HepG2 (cell line): Measurements from ENCODE around the gene RARS1. TPM values are rescaled to one million over a fixed set of nuclear protein-coding genes. Genes with fewer than 3 reads are reported as not detected.

Source experiments
- ATAC-seq: fragments of 200-7000 bp; cut with Tn5 transposase; 3 replicates; pipeline ENCODE4 v1.9.1; 2020; ENCODE audit warnings: mild to moderate bottlenecking, moderate library complexity
- BruUV-seq: library from RNA; stranded (reverse); fragments of 400-500 nt; replicated peaks from 2 replicates; lab custom pipeline; 2021; lab: Mats Ljungman, UMichigan
- CTCF ChIA-PET: fragments of 300-600 bp; formaldehyde crosslinking; extraction: SDS; loops from one replicate; lab custom pipeline; 2021; ENCODE audit warnings: low total read pairs, inconsistent platforms, low intra/inter-chr PET ratio; lab: Yijun Ruan, JAX
- POLR2A ChIA-PET: fragments of 350-600 bp; sonication (Branson Sonifier 250); formaldehyde crosslinking; loops from one replicate; lab custom pipeline; 2020; ENCODE audit warnings: antibody characterized with exemption, inconsistent platforms; lab: Yijun Ruan, JAX
- DNase-seq: peaks from one replicate; pipeline ENCODE4 v3.0.0-alpha.2; 2015; ENCODE audit warnings: low spot score
- FAIRE-seq: peaks from 3 replicates; lab custom pipeline; 2011; peaks lifted over from hg19 to GRCh38; lab: Jason Lieb, UNC
- H2AFZ ChIP-seq: one replicate; pipeline ENCODE4 v1.6.1; 2011; ENCODE audit warnings: low read length, inconsistent platforms
- H3K27ac ChIP-seq: fragments of 300-600 bp; 3 replicates; pipeline ENCODE4 v1.8.0; 2011; ENCODE audit warnings: mixed run types, mild to moderate bottlenecking, mixed read lengths, low read length, inconsistent platforms; ENCODE audit not compliant: insufficient read depth; ENCODE audit errors: extremely low read length
- H3K27me3 ChIP-seq, 2 experiments: fragments of 200-600 bp in 1 of 2; 2 replicates in 1 of 2; 3 replicates in 1 of 2; pipeline versions ENCODE4 v1.6.0 to v1.8.0; 2011; ENCODE audit warnings: low read length in 2 of 2, mild to moderate bottlenecking in 2 of 2, moderate library complexity in 2 of 2, inconsistent platforms in 1 of 2; ENCODE audit not compliant: insufficient read depth in 2 of 2, control insufficient read depth in 1 of 2
- H3K36me3 ChIP-seq, 2 experiments: fragments of 200-600 bp in 1 of 2; replicated peaks in 1 of 2; 2 replicates in 1 of 2; 3 replicates in 1 of 2; pipeline versions ENCODE4 v1.5.1 to v1.8.0; 2011; ENCODE audit warnings: low read length in 2 of 2, inconsistent platforms in 1 of 2; ENCODE audit not compliant: insufficient read depth in 2 of 2, control insufficient read depth in 1 of 2
- H3K4me1 ChIP-seq: 2 replicates; pipeline ENCODE4 v1.5.1; 2012; ENCODE audit warnings: low read length, inconsistent platforms; ENCODE audit not compliant: insufficient read depth
- H3K4me2 ChIP-seq: 2 replicates; pipeline ENCODE4 v1.6.0; 2011; ENCODE audit warnings: low read depth, low read length, inconsistent platforms
- H3K4me3 ChIP-seq, 3 experiments: fragments of 200-600 bp in 1 of 3; sonication (generic), shearing (Covaris generic) in 1 of 3; replicated peaks in 1 of 3; 2 replicates each; pipeline ENCODE4 v1.5.1; 2011 to 2016; ENCODE audit warnings: low read length in 3 of 3, inconsistent platforms in 2 of 3, low read depth in 2 of 3, mild to moderate bottlenecking in 2 of 3, control low read depth in 1 of 3, mixed read lengths in 1 of 3; ENCODE audit not compliant: insufficient read depth in 1 of 3
- H3K79me2 ChIP-seq: one replicate; pipeline ENCODE4 v1.6.1; 2011; ENCODE audit warnings: low read length, inconsistent platforms; ENCODE audit not compliant: insufficient read depth
- H3K9ac ChIP-seq: 2 replicates; pipeline ENCODE4 v1.6.0; 2011; ENCODE audit warnings: mild to moderate bottlenecking, low read depth, low read length, inconsistent platforms; ENCODE audit not compliant: insufficient read depth
- H3K9me3 ChIP-seq: 2 replicates; pipeline ENCODE4 v1.5.1; 2012; ENCODE audit warnings: mild to moderate bottlenecking, low read length
- H4K20me1 ChIP-seq: 2 replicates; pipeline ENCODE4 v1.6.0; 2011; ENCODE audit warnings: inconsistent platforms, mild to moderate bottlenecking, low read length, moderate library complexity; ENCODE audit not compliant: insufficient read depth
- ARNT2 ChIP-seq: sonication (generic); formaldehyde crosslinking; IDR thresholded peaks from 2 replicates; pipeline ENCODE4 v1.8.0; 2022; ENCODE audit warnings: mild to moderate bottlenecking, low read depth, missing genetic modification reagents, moderate library complexity
- ATAD3A ChIP-seq: sonication (generic); formaldehyde crosslinking; IDR thresholded peaks from 2 replicates; pipeline ENCODE4 v1.4.0; 2020; ENCODE audit warnings: missing genetic modification reagents
- ESRRA ChIP-seq: sonication (generic); formaldehyde crosslinking; IDR thresholded peaks from 2 replicates; pipeline ENCODE4 v1.5.1; 2020; ENCODE audit warnings: mild to moderate bottlenecking, low read depth, missing genetic modification reagents
- HNF1A ChIP-seq, 2 experiments: sonication (generic) in 1 of 2; formaldehyde crosslinking in 1 of 2; IDR thresholded peaks; 2 replicates each; pipeline versions ENCODE4 v1.4.0 to v1.6.1; 2016 to 2020; ENCODE audit warnings: borderline replicate concordance in 1 of 2, low read depth in 1 of 2, mild to moderate bottlenecking in 1 of 2, missing genetic modification reagents in 1 of 2
- HOXA7 ChIP-seq: sonication (generic); formaldehyde crosslinking; IDR thresholded peaks from 2 replicates; pipeline ENCODE4 v1.8.1; 2022; ENCODE audit warnings: mild to moderate bottlenecking, missing genetic modification reagents, moderate library complexity
- IKZF4 ChIP-seq: sonication (generic); formaldehyde crosslinking; IDR thresholded peaks from 2 replicates; pipeline ENCODE4 v1.5.1; 2020; ENCODE audit warnings: borderline replicate concordance, mild to moderate bottlenecking, low read depth, missing genetic modification reagents; ENCODE audit errors: not compliant biosample characterization
- IRF2 ChIP-seq: IDR thresholded peaks from 2 replicates; pipeline ENCODE4 v1.6.1; 2018; ENCODE audit warnings: missing genetic modification reagents, missing compliant biosample characterization
- RAD21 ChIP-seq: fragments of 450-650 bp; formaldehyde crosslinking; IDR thresholded peaks from 2 replicates; pipeline ENCODE4 v1.5.0; 2020; ENCODE audit warnings: mild to moderate bottlenecking
- ZNF10 ChIP-seq: sonication (generic); formaldehyde crosslinking; IDR thresholded peaks from 2 replicates; pipeline ENCODE4 v1.4.0; 2020; ENCODE audit warnings: mild to moderate bottlenecking, low read depth, missing genetic modification reagents, borderline replicate concordance
- ZNF18 ChIP-seq: sonication (generic); formaldehyde crosslinking; IDR thresholded peaks from 2 replicates; pipeline ENCODE4 v1.8.0; 2022; ENCODE audit warnings: mild to moderate bottlenecking, missing genetic modification reagents; ENCODE audit not compliant: insufficient replicate concordance
- ZNF30 ChIP-seq: sonication (generic); formaldehyde crosslinking; IDR thresholded peaks from 2 replicates; pipeline ENCODE4 v1.5.0; 2020; ENCODE audit warnings: mild to moderate bottlenecking, missing genetic modification reagents
- ZNF569 ChIP-seq: sonication (generic); formaldehyde crosslinking; IDR thresholded peaks from 2 replicates; pipeline ENCODE4 v1.5.0; 2020; ENCODE audit warnings: mild to moderate bottlenecking, missing genetic modification reagents, moderate library complexity, borderline replicate concordance
- ZNF589 ChIP-seq: sonication (generic); formaldehyde crosslinking; conservative IDR thresholded peaks from 2 replicates; pipeline ENCODE4 v1.8.0; 2022; ENCODE audit warnings: mild to moderate bottlenecking, moderate library complexity, missing genetic modification reagents
- WGBS: methylation state at CpG from one replicate; pipeline ENCODE4 v1.1.6; 2017; ENCODE audit warnings: low lambda C conversion rate; 5-methylcytosine and 5-hydroxymethylcytosine counted together
- in situ Hi-C: cut with HindIII; loops from 2 replicates; pipeline ENCODE4 v1.10.0; 2017; ENCODE audit warnings: low pct_unique_long_range_greater_than_20kb; ENCODE audit not compliant: extremely low pct_ligation_motif_present
- intact Hi-C: fragments of 100-400 bp; cut with micrococcal nuclease; formaldehyde crosslinking; loops from one replicate; pipeline ENCODE4 v1.10.0; 2022; ENCODE audit not compliant: unreplicated experiment
- polyA plus RNA-seq, 8 experiments: library from polyadenylated mRNA; depleted of rRNA in 3 of 8; stranded (reverse) in 7 of 8; unstranded in 1 of 8; fragments of >200 nt; fragmentation: Illumina TruSeq in 4 of 8; extraction: Trizol in 4 of 8; gene quantifications; 2 replicates each; pipeline versions ENCODE4 v1.2.1 to v1.2.3, GENCODE V29; 2011 to 2016; ENCODE audit warnings: low read depth in 4 of 8, missing spikeins in 1 of 8, mixed read lengths in 1 of 8; ENCODE audit not compliant: insufficient read depth in 1 of 8
- total RNA-seq, 5 experiments: library from RNA; depleted of rRNA; stranded (reverse); fragments of >200 nt; fragmentation: Illumina TruSeq; extraction: Trizol; gene quantifications; 2 replicates each; pipeline ENCODE4 v1.2.3, GENCODE V29; 2016; ENCODE audit warnings: low read depth in 1 of 5
- TF ChIP-seq, protein P1 (sequence below): sonication (generic); formaldehyde crosslinking; IDR thresholded peaks from 2 replicates; pipeline ENCODE4 v1.4.0; 2020; ENCODE audit warnings: missing genetic modification reagents, mild to moderate bottlenecking, borderline replicate concordance

RARS1 gene
- total and polyA plus RNA-seq, 2 of the 13 experiments (the other 11 are each of a cell fraction or from before 2014, with no cell fraction given), result 54.6 to 170 TPM

GRCh38 chr5:168469816-168470215 lies 16.5 kb upstream of the RARS1 start:
- H3K4me1 ChIP-seq, result no peaks in the 10 kb centered on the region
- H3K27ac ChIP-seq, result no peak overlapping the region
- no peak for DNase-seq
- in situ Hi-C loops, result no loop called here
- no peak for FAIRE-seq
- H3K4me3 ChIP-seq, result no peak overlapping the region
- no peak overlapping the region for H2AFZ ChIP-seq
- no peak for ATAC-seq
- H4K20me1 ChIP-seq, result no peaks in the 10 kb centered on the region
- no peak overlapping the region for H3K4me2 ChIP-seq
- no peaks in the 10 kb centered on the region for H3K79me2 ChIP-seq
- WGBS, result 92% methylated on average over 3 of the region's 3 CpGs
- no peaks in the 10 kb centered on the region for H3K27me3 ChIP-seq
- no peak overlapping the region for H3K9ac ChIP-seq
- intact Hi-C loops, result no loop called here
- H3K9me3 ChIP-seq, result no peaks in the 10 kb centered on the region
- no TSS peak for BruUV-seq
- ChIA-PET CTCF (no interaction called here), POLR2A (no interaction called here)
- peaks cover 8 to 32% of the 10 kb centered on the region in 2 experiments; a peak in 4 of 5 replicates for H3K36me3 ChIP-seq
- TF ChIP-seq ZNF589 (CRISPR knock-in tag) (no peak), ARNT2 (CRISPR knock-in tag) (no peak), IKZF4 (CRISPR knock-in tag) (no peak), IRF2 (no peak), RAD21 (no peak), ATAD3A (CRISPR knock-in tag) (no peak), ZNF569 (CRISPR knock-in tag) (no peak), ZNF10 (no peak), ZNF30 (CRISPR knock-in tag) (no peak), HNF1A (IDR thresholded peaks at IDR 0.05; ENCODE audit: low read depth) (no peak), HNF1A (CRISPR knock-in tag; IDR thresholded peaks at IDR 0.05; ENCODE audit: borderline replicate concordance) (no peak), ESRRA (no peak), ZNF18 (CRISPR knock-in tag) (no peak), HOXA7 (no peak)
- TF ChIP-seq, protein P1, sequence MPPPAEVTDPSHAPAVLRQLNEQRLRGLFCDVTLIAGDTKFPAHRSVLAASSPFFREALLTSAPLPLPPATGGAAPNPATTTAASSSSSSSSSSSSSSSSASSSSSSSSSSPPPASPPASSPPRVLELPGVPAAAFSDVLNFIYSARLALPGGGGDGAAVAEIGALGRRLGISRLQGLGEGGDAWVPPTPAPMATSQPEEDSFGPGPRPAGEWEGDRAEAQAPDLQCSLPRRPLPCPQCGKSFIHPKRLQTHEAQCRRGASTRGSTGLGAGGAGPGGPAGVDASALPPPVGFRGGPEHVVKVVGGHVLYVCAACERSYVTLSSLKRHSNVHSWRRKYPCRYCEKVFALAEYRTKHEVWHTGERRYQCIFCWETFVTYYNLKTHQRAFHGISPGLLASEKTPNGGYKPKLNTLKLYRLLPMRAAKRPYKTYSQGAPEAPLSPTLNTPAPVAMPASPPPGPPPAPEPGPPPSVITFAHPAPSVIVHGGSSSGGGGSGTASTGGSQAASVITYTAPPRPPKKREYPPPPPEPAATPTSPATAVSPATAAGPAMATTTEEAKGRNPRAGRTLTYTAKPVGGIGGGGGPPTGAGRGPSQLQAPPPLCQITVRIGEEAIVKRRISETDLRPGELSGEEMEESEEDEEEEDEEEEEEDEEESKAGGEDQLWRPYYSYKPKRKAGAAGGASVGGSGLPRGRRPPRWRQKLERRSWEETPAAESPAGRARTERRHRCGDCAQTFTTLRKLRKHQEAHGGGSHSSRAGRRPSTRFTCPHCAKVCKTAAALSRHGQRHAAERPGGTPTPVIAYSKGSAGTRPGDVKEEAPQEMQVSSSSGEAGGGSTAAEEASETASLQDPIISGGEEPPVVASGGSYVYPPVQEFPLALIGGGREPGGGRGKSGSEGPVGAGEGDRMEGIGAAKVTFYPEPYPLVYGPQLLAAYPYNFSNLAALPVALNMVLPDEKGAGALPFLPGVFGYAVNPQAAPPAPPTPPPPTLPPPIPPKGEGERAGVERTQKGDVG (CRISPR knock-in tag), result no peak
